ENCODE data around the gene GABRG3. TPM values are rescaled to one million over a fixed set of nuclear protein-coding genes. Genes with fewer than 3 reads are reported as not detected.

GABRG3 gene
- total and polyA plus RNA-seq, 10 of the 15 experiments (the other 5 are each of a cell fraction or from before 2014, with no cell fraction given) = 0.15 TPM; not detected in 9

- TF ChIP-seq ZBTB4 (CRISPR knock-in tag; IDR thresholded peaks at IDR 0.05) = no peak
- TF ChIP-seq CHD1 (IDR thresholded peaks at IDR 0.05; ENCODE audit: low read depth, low read length) = no peak
These were observed 72.8 kb downstream of the GABRG3 start (continued) for GRCh38 chr15:27043770-27044169.

DNA sequence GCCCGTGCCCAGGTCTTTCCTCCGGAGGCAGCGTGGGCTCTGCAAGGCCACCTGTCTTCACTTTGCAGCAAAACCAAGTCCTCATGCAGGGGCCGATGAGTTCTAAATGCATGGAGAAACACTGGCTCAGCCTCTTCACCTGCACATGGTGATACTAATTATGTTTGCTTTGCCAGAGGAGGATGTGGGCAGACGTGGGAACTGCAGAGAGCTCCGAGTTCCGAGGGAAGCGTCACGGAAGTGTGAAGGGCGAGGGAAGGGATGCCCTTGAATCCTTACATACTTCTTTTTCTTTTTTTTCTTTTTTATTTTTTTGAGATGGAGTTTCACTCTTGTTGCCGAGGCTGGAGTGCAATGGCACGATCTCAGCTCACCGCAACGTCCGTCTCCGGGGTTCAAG, 74.8 kb downstream of the GABRG3 start:
- ATAC-seq (no peak), DNase-seq (ENCODE audit: low read depth, low spot score) (no peak), FAIRE-seq (no peak)
- no peaks in the 10 kb centered on the region for H3K79me2 ChIP-seq (ENCODE audit: control insufficient read depth, insufficient read depth, low read length)
- no peaks in the 10 kb centered on the region for H3K36me3 ChIP-seq (ENCODE audit: control insufficient read depth in 2 of 2, insufficient read depth in 2 of 2, low read length in 1 of 2)
- ChIA-PET SMC1A (ENCODE audit: uncharacterized antibody, unreplicated experiment) (no interaction called here), POLR2A (no interaction called here), CTCF (no interaction called here), RAD21 (ENCODE audit: unreplicated experiment) (no interaction called here)
- H2AFZ ChIP-seq (ENCODE audit: control insufficient read depth, low read depth, low read length) = no peak overlapping the region
- BruUV-seq (replicated peaks) = no TSS peak
- WGBS (ENCODE audit: insufficient coverage, insufficient replicate concordance, low lambda C conversion rate, missing lambda C conversion rate) = 53% methylated on average over 16 of the region's 16 CpGs
- H4K20me1 ChIP-seq (ENCODE audit: control insufficient read depth, insufficient read depth) = no peaks in the 10 kb centered on the region
- no peak overlapping the region for H3K4me3 ChIP-seq
- H3K9me3 ChIP-seq (replicated peaks; ENCODE audit: control insufficient read depth, insufficient read depth, low read length) = no peaks in the 10 kb centered on the region; the same call in 2 of the 3 replicates
- in situ Hi-C loops (cut with MboI) (no loop called here), intact Hi-C loops (cut with micrococcal nuclease; ENCODE audit: unreplicated experiment) (no loop called here)
- H3K4me1 ChIP-seq (ENCODE audit: control insufficient read depth, insufficient read depth, low read length) = no peaks in the 10 kb centered on the region
- no peak overlapping the region for H3K27ac ChIP-seq (ENCODE audit: control insufficient read depth, insufficient read depth)
- H3K9ac ChIP-seq (ENCODE audit: control insufficient read depth, insufficient read depth, low read length) = no peak overlapping the region
- H3K27me3 ChIP-seq (replicated peaks in 1 of 2; ENCODE audit: control insufficient read depth in 2 of 2, insufficient read depth in 2 of 2, low read length in 1 of 2) = no peaks in the 10 kb centered on the region
- H3K4me2 ChIP-seq (ENCODE audit: control insufficient read depth, insufficient read depth) = no peak overlapping the region
- no peak for TF ChIP-seq ZNF274 (IDR thresholded peaks at IDR 0.05; ENCODE audit: insufficient read depth, insufficient read length)
- TF ChIP-seq NRF1 (conservative IDR thresholded peaks at IDR 0.05; ENCODE audit: low read depth, low read length) = no peak
- no peak for TF ChIP-seq MTA2 (IDR thresholded peaks at IDR 0.05; ENCODE audit: low read depth)
- no peak for TF ChIP-seq BCL3 (IDR thresholded peaks at IDR 0.05; ENCODE audit: borderline replicate concordance, insufficient read depth, low read depth, low read length, poor library complexity, severe bottlenecking)
- no peak for TF ChIP-seq ASH2L (IDR thresholded peaks at IDR 0.05; ENCODE audit: borderline replicate concordance, low read depth)
- TF ChIP-seq, protein P1, sequence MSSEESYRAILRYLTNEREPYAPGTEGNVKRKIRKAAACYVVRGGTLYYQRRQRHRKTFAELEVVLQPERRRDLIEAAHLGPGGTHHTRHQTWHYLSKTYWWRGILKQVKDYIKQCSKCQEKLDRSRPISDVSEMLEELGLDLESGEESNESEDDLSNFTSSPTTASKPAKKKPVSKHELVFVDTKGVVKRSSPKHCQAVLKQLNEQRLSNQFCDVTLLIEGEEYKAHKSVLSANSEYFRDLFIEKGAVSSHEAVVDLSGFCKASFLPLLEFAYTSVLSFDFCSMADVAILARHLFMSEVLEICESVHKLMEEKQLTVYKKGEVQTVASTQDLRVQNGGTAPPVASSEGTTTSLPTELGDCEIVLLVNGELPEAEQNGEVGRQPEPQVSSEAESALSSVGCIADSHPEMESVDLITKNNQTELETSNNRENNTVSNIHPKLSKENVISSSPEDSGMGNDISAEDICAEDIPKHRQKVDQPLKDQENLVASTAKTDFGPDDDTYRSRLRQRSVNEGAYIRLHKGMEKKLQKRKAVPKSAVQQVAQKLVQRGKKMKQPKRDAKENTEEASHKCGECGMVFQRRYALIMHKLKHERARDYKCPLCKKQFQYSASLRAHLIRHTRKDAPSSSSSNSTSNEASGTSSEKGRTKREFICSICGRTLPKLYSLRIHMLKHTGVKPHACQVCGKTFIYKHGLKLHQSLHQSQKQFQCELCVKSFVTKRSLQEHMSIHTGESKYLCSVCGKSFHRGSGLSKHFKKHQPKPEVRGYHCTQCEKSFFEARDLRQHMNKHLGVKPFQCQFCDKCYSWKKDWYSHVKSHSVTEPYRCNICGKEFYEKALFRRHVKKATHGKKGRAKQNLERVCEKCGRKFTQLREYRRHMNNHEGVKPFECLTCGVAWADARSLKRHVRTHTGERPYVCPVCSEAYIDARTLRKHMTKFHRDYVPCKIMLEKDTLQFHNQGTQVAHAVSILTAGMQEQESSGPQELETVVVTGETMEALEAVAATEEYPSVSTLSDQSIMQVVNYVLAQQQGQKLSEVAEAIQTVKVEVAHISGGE (CRISPR knock-in tag; IDR thresholded peaks at IDR 0.05) = no peak
- TF ChIP-seq FOS (IDR thresholded peaks at IDR 0.05; ENCODE audit: borderline replicate concordance, extremely low read depth, insufficient read length) = no peak
- TF ChIP-seq HDGF (IDR thresholded peaks at IDR 0.05) = no peak
- TF ChIP-seq ZNF217 (IDR thresholded peaks at IDR 0.05) = no peak
- no peak for TF ChIP-seq USF1 (IDR thresholded peaks at IDR 0.05; ENCODE audit: borderline replicate concordance, extremely low read length, insufficient read depth, low read depth, low read length)
- no peak for TF ChIP-seq IRF4 (IDR thresholded peaks at IDR 0.05; ENCODE audit: low read depth, low read length)
- TF ChIP-seq PML (IDR thresholded peaks at IDR 0.05; ENCODE audit: low read length) = no peak
- no peak for TF ChIP-seq TCF12 (IDR thresholded peaks at IDR 0.05; ENCODE audit: low read depth, low read length)
